Lung (tissue), 12 donors: Measurements from ENCODE around the gene PSMD13. TPM values are rescaled to one million over a fixed set of nuclear protein-coding genes. Genes with fewer than 3 reads are reported as not detected.
"Not testable (repeated sequence)": the region's sequence is repeated elsewhere in the genome, so short reads cannot be mapped to it uniquely, and the experiment has no call there.

Source experiments
- ATAC-seq: fragments of 200-7000 bp; cut with Tn5 transposase; one replicate; pipeline ENCODE4 v1.9.1; 2020; ENCODE audit warnings: moderate number of reproducible peaks; ENCODE audit not compliant: insufficient read depth, low FRiP score
- DNase-seq, 3 donors: peaks; one replicate each; pipeline ENCODE4 v3.0.0-alpha.2; 2013 to 2017
- H3K27ac ChIP-seq, 2 donors: one replicate each; pipeline ENCODE4 v1.5.1; 2013; ENCODE audit warnings: mild to moderate bottlenecking in 2 of 2, moderate library complexity in 2 of 2, control low read depth in 1 of 2, inconsistent platforms in 1 of 2, low read depth in 1 of 2, low read length in 1 of 2
- H3K27me3 ChIP-seq, 3 donors: one replicate each; pipeline ENCODE4 v1.5.1; 2013; ENCODE audit warnings: low read length in 2 of 3; ENCODE audit not compliant: control insufficient read depth in 3 of 3, insufficient read depth in 3 of 3
- H3K36me3 ChIP-seq, 4 donors: one replicate each; pipeline ENCODE4 v1.5.1; 2013; ENCODE audit warnings: low read length in 4 of 4, mild to moderate bottlenecking in 1 of 4, moderate library complexity in 1 of 4; ENCODE audit not compliant: control insufficient read depth in 4 of 4, insufficient read depth in 4 of 4
- H3K4me1 ChIP-seq, 5 donors: one replicate each; pipeline ENCODE4 v1.5.1; 2013; ENCODE audit warnings: low read length in 5 of 5, mild to moderate bottlenecking in 2 of 5, moderate library complexity in 1 of 5; ENCODE audit not compliant: control insufficient read depth in 5 of 5, insufficient read depth in 5 of 5
- H3K4me3 ChIP-seq: one replicate; pipeline ENCODE4 v1.5.1; 2013; ENCODE audit warnings: mild to moderate bottlenecking, control low read depth, moderate library complexity
- H3K9ac ChIP-seq, 2 donors: one replicate each; pipeline ENCODE4 v1.5.1; 2013; ENCODE audit warnings: low read length in 2 of 2, control low read depth in 1 of 2; ENCODE audit not compliant: insufficient read depth in 1 of 2
- H3K9me3 ChIP-seq, 4 donors: one replicate each; pipeline ENCODE4 v1.5.1; 2013; ENCODE audit warnings: low read length in 3 of 4, mild to moderate bottlenecking in 1 of 4, moderate library complexity in 1 of 4; ENCODE audit not compliant: control insufficient read depth in 4 of 4, insufficient read depth in 3 of 4
- CTCF ChIP-seq: IDR thresholded peaks from 2 replicates; pipeline ENCODE4 v1.5.1; 2012; ENCODE audit warnings: mild to moderate bottlenecking; ENCODE audit errors: control extremely low read depth, extremely low read depth
- WGBS, 2 donors: extraction: QIAGEN DNeasy Blood & Tissue Kit; methylation state at CpG; one replicate each; pipeline ENCODE4 v1.1.7; 2013; 5-methylcytosine and 5-hydroxymethylcytosine counted together
- polyA plus RNA-seq, 2 donors: library from polyadenylated mRNA; stranded (reverse); fragments of 200-250 nt; gene quantifications; one replicate each; pipeline ENCODE4 v1.2.1, GENCODE V29; 2013
- total RNA-seq, 2 donors: library from RNA; depleted of rRNA in 1 of 2; stranded (reverse); fragments of >200 nt in 1 of 2; gene quantifications; one replicate each; pipeline ENCODE4 v1.2.1, GENCODE V29; 2014 to 2021
- donor health status: control.
- donor health status: control.
- donor health status: Bipolar disorder and iron deficiency.
- donor health status: healthy.
- donor health status: DM: yes; HTN: yes; CAD: no.

The PSMD13 gene
- total and polyA plus RNA-seq, 4 donors: 75.2 to 184 (median 145) TPM

DNA sequence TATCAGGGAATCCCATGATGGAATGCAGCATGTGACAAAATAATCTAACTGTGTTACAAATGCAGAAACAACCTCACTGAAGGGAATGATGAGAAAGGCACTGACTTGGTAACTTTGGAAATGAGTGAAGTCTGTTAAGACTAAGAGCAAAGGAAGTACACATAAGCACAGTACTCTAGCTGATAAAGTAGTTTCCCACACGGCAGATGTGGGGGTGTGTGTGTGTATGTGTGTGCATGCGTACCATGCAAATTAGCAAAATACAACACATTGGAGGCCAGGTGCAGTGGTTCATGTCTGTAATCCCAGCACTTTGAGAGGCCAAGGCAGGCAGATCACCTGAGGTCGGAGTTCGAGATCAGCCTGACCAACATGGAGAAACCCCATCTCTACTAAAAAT is 24.8 kb downstream of the PSMD13 start:
- Histone ChIP-seq H3K27ac (no peak overlapping the region), H3K36me3 (no peaks in the 10 kb centered on the region), H3K4me3 (no peak overlapping the region), H3K27me3 (no peaks in the 10 kb centered on the region), H3K4me1 (no peaks in the 10 kb centered on the region), H3K9ac (no peak overlapping the region), H3K9me3 (peaks cover 0 to 3% (median 0%) of the 10 kb centered on the region in 4 donors)
- WGBS, 2 donors: 92 to 98% methylated on average over 4 of the region's 4 CpGs
- no peak for TF ChIP-seq CTCF
- DNase-seq (no peak), ATAC-seq (no peak)

DNA sequence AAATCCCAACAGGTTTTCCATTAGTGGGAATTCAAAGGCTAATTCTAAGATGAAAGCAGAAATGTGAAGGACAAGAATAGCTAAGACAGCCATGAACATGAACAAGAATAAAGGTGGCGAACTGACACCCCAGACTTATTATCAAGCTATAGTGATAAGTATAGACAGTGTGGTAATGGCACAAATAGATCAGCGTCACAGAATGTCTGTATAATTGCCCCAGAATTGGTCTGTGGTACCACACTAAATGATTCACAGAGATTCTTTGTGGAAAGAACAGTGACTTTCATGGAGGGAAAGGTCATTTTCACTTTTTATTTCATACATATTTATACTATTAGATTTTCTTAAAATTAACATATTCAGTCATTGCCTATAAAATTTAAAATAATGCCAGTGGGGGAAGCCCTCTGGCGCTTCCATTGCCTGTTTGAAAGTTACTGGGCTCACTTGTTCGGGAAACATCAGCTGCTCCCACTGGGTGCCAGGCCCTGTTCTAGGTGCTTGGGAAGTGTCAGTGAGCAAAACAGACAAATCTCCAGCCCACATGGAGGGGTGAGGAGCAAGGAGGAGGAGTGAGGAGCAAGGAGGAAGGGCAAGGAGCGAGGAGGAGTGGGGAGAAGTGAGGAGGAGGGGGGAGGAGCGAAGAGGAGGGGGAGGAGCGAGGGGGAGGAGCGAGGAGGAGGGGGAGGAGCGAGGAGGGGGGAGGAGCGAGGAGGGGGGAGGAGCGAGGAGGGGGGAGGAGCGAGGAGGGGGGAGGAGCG is 30.1 kb downstream of the PSMD13 start:
- Histone ChIP-seq H3K9me3 (no peaks in the 10 kb centered on the region), H3K4me3 (no peak overlapping the region), H3K4me1 (peaks cover 0 to 7% (median 0%) of the 10 kb centered on the region in 5 donors), H3K36me3 (no peaks in the 10 kb centered on the region), H3K27me3 (no peaks in the 10 kb centered on the region), H3K27ac (no peak overlapping the region), H3K9ac (no peak overlapping the region)
- 77 to 90% methylated on average over 4 to 5 of the region's 13 CpGs for WGBS, 2 donors
- no peak for TF ChIP-seq CTCF
- no peak for ATAC-seq
- no peak for DNase-seq

- 26 to 27% methylated on average over 17 of the region's 18 CpGs for WGBS, 2 donors
- ATAC-seq: no peak
Observed at GRCh38 chr11:267491-267994, 30.8 kb downstream of the PSMD13 start.

DNA sequence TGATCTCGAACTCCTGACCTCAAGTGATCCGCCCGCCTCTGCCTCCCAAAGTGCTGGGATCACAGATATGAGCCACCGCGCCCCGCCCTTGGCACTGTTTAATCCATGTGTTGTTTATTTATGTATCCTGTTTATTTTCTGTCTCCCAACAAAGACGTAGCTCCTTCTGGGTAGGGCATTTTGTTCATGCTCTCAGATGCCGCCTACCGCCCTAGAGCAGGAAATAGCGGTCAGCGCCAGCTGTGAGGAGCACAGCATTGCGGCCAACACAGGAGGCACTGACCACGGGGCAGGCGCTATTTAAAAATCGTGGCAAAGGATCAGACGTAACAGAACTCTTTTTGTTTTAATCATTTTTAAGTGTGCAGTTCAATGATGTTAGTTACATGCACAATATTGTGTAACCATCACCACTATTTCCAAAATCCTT is 32.0 kb downstream of the PSMD13 start:
- 10 to 26% methylated on average over 15 to 16 of the region's 16 CpGs for WGBS, 2 donors
- not testable (repeated sequence) for H3K9ac ChIP-seq, H3K36me3 ChIP-seq, H3K4me1 ChIP-seq, H3K27me3 ChIP-seq, H3K9me3 ChIP-seq, H3K4me3 ChIP-seq
- ATAC-seq: peak; percentile 77
- DNase-seq: peak; percentile 62 to 81 (median 78)
- peak overlapping the region in 1 of 2 donors; percentile 93 for H3K27ac ChIP-seq

More at GRCh38 chr11:267491-267994, 30.8 kb downstream of the PSMD13 start:
- Histone ChIP-seq H3K9me3 (no peaks in the 10 kb centered on the region), H3K4me3 (no peak overlapping the region), H3K4me1 (peaks cover 0 to 7% (median 0%) of the 10 kb centered on the region in 5 donors), H3K27ac (peak overlapping the region in 1 of 2 donors; percentile 92), H3K9ac (no peak overlapping the region), H3K36me3 (no peaks in the 10 kb centered on the region), H3K27me3 (no peaks in the 10 kb centered on the region)
- no peak for DNase-seq
- no peak for TF ChIP-seq CTCF
